WTC11 (cell line): Measurements from ENCODE around the gene SH3D19. TPM values are rescaled to one million over a fixed set of nuclear protein-coding genes. Genes with fewer than 3 reads are reported as not detected.

ENCODE experiments used
- ATAC-seq: fragments of 200-7000 bp; cut with Tn5 transposase; 2 replicates; pipeline ENCODE4 v1.10.0; 2021; ENCODE audit warnings: mild to moderate bottlenecking, moderate library complexity
- CTCF ChIA-PET: fragments of 300-600 bp; sonication (Branson Sonifier 250); formaldehyde crosslinking; loops from one replicate; lab custom pipeline; 2021; ENCODE audit warnings: antibody characterized with exemption; lab: Charles Lee
- POLR2A ChIA-PET: fragments of 350-600 bp; sonication (Branson Sonifier 250); formaldehyde crosslinking; loops from one replicate; lab custom pipeline; 2021; ENCODE audit warnings: antibody characterized with exemption; lab: Charles Lee
- DNase-seq: peaks from one replicate; pipeline ENCODE4 v3.0.0; 2021; ENCODE audit warnings: low spot score
- H3K27ac Mint-ChIP-seq: 2 replicates; pipeline ENCODE4 v1.8.0; 2021; ENCODE audit warnings: mixed read lengths
- H3K27me3 Mint-ChIP-seq: 2 replicates; pipeline ENCODE4 v1.8.0; 2021; ENCODE audit warnings: low read depth, mild to moderate bottlenecking, moderate library complexity, mixed read lengths
- H3K36me3 Mint-ChIP-seq: 2 replicates; pipeline ENCODE4 v1.8.0; 2021; ENCODE audit warnings: mixed read lengths
- H3K4me1 Mint-ChIP-seq: 2 replicates; pipeline ENCODE4 v1.8.0; 2022; ENCODE audit warnings: mixed read lengths
- H3K4me3 Mint-ChIP-seq: 2 replicates; pipeline ENCODE4 v1.8.0; 2021; ENCODE audit warnings: mild to moderate bottlenecking, moderate library complexity, mixed read lengths
- H3K9me3 Mint-ChIP-seq: 2 replicates; pipeline ENCODE4 v1.8.0; 2021; ENCODE audit warnings: mixed read lengths
- FOXK1 ChIP-seq: sonication (generic); formaldehyde crosslinking; IDR thresholded peaks from 2 replicates; pipeline ENCODE4 v1.8.0; 2022; ENCODE audit warnings: mild to moderate bottlenecking, moderate library complexity, missing genetic modification reagents
- FOXP4 ChIP-seq: sonication (generic); formaldehyde crosslinking; IDR thresholded peaks from 2 replicates; pipeline ENCODE4 v1.8.0; 2022; ENCODE audit warnings: mild to moderate bottlenecking, missing genetic modification reagents
- GABPB1 ChIP-seq: sonication (generic); formaldehyde crosslinking; IDR thresholded peaks from 2 replicates; pipeline ENCODE4 v1.8.1; 2023; ENCODE audit warnings: mild to moderate bottlenecking, missing genetic modification reagents
- IRF1 ChIP-seq: sonication (generic); formaldehyde crosslinking; IDR thresholded peaks from 2 replicates; pipeline ENCODE4 v1.8.0; 2023; ENCODE audit warnings: missing genetic modification reagents
- OVOL2 ChIP-seq: fragments of 250-450 bp; sonication (Bioruptor Pico); IDR thresholded peaks from 2 replicates; pipeline ENCODE4 v1.9.0; 2021; ENCODE audit warnings: mild to moderate bottlenecking, borderline replicate concordance
- PREB ChIP-seq: sonication (generic); formaldehyde crosslinking; IDR thresholded peaks from 2 replicates; pipeline ENCODE4 v1.8.1; 2022; ENCODE audit warnings: mild to moderate bottlenecking, missing genetic modification reagents, moderate library complexity, borderline replicate concordance
- ZNF138 ChIP-seq: sonication (generic); formaldehyde crosslinking; conservative IDR thresholded peaks from 2 replicates; pipeline ENCODE4 v1.8.1; 2022; ENCODE audit warnings: mild to moderate bottlenecking, moderate library complexity, missing genetic modification reagents
- ZNF219 ChIP-seq: sonication (generic); formaldehyde crosslinking; IDR thresholded peaks from 2 replicates; pipeline ENCODE4 v1.8.0; 2023; ENCODE audit warnings: missing genetic modification reagents, mild to moderate bottlenecking, borderline replicate concordance
- ZNF281 ChIP-seq: sonication (generic); formaldehyde crosslinking; IDR thresholded peaks from 2 replicates; pipeline ENCODE4 v1.8.0; 2023; ENCODE audit warnings: mild to moderate bottlenecking, missing genetic modification reagents
- ZNF671 ChIP-seq: fragments of 250-450 bp; sonication (Bioruptor Pico); IDR thresholded peaks from 2 replicates; pipeline ENCODE4 v1.8.0; 2021; ENCODE audit warnings: mild to moderate bottlenecking
- total RNA-seq: library from RNA; stranded (reverse); gene quantifications from 3 replicates; pipeline ENCODE4 v1.2.3, GENCODE V29; 2021
- TF ChIP-seq, protein P1 (sequence below): fragments of 200-600 bp; IDR thresholded peaks from 2 replicates; pipeline ENCODE4 v1.8.0; 2022; ENCODE audit warnings: antibody characterized with exemption
- TF ChIP-seq, protein P2 (sequence below): sonication (generic); formaldehyde crosslinking; IDR thresholded peaks from 2 replicates; pipeline ENCODE4 v1.8.0; 2022; ENCODE audit warnings: mild to moderate bottlenecking, missing genetic modification reagents
- TF ChIP-seq, protein P3 (sequence below): sonication (generic); formaldehyde crosslinking; IDR thresholded peaks from 2 replicates; pipeline ENCODE4 v1.8.0; 2022; ENCODE audit warnings: missing genetic modification reagents

SH3D19 gene
- total RNA-seq, 1 experiment from 2014 or later, result 41.6 TPM

DNA sequence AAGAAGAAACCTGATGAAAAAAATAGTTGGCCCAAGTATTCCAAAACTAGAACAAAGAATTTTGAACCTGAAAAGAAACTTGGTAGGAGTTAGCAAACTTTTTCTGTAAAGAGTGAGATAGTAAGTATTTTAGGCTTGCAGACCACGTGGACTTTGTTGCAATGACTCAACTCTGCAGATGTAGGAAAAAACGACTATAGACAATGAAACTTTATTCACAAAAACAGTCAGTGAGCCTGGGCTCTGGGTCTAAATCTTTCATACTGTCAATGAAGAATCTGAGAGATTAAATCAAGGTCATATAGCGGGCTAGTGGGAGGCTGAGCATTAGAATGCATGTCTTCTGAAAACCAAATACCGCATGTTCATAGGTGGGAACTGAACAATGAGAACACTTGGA, 23.0 kb downstream of the SH3D19 start (continued):
- TF ChIP-seq IRF1 (CRISPR knock-in tag) (no peak), OVOL2 (no peak)
- TF ChIP-seq, all 79 proteins: peak for 0

DNA sequence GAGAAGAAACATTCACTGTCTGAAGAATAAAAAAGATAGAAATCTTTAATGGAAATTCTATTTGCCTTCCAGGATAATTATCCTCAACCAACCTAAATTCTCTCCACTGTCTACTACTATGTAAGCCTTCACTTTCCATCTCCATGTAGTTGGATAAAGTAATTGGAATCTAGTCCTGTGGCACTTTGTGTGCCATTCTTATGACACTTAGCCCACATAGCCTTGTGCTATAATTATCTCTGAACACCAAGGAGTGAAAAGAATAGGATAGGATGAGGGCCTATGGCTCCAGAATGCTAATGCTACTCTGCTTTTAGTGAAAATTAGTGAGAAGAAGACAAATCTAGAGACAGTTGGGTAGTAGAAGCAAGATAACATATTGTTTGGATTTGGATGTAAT, 28.2 kb downstream of the SH3D19 start:
- peaks cover 28% of the 10 kb centered on the region for H3K4me1 Mint-ChIP-seq
- ATAC-seq, result no peak
- TF ChIP-seq FOXK1 (CRISPR knock-in tag), result no peak
- TF ChIP-seq, protein P1, sequence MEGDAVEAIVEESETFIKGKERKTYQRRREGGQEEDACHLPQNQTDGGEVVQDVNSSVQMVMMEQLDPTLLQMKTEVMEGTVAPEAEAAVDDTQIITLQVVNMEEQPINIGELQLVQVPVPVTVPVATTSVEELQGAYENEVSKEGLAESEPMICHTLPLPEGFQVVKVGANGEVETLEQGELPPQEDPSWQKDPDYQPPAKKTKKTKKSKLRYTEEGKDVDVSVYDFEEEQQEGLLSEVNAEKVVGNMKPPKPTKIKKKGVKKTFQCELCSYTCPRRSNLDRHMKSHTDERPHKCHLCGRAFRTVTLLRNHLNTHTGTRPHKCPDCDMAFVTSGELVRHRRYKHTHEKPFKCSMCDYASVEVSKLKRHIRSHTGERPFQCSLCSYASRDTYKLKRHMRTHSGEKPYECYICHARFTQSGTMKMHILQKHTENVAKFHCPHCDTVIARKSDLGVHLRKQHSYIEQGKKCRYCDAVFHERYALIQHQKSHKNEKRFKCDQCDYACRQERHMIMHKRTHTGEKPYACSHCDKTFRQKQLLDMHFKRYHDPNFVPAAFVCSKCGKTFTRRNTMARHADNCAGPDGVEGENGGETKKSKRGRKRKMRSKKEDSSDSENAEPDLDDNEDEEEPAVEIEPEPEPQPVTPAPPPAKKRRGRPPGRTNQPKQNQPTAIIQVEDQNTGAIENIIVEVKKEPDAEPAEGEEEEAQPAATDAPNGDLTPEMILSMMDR, result no peak
- TF ChIP-seq, protein P2, sequence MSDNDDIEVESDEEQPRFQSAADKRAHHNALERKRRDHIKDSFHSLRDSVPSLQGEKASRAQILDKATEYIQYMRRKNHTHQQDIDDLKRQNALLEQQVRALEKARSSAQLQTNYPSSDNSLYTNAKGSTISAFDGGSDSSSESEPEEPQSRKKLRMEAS (CRISPR knock-in tag), result no peak
- TF ChIP-seq, all 79 proteins: peak for 0
- no peak overlapping the region for H3K4me3 Mint-ChIP-seq
- no peak for DNase-seq
- H3K27me3 Mint-ChIP-seq, result no peaks in the 10 kb centered on the region
- CTCF ChIA-PET, result interaction anchor here (2.5 kb wide), 1 partner anchor 21 kb away, joined by 9 read pairs; the partner anchor contains the start of gene PRSS48
- H3K36me3 Mint-ChIP-seq, result peaks cover 9% of the 10 kb centered on the region
- 0 out of 2 replicates have a peak, but pooled peaks cover 3% of the 10 kb centered on the region for H3K9me3 Mint-ChIP-seq
- POLR2A ChIA-PET, result no interaction called here
- H3K27ac Mint-ChIP-seq, result no peak overlapping the region; the same call in 1 of the 2 replicates

DNA sequence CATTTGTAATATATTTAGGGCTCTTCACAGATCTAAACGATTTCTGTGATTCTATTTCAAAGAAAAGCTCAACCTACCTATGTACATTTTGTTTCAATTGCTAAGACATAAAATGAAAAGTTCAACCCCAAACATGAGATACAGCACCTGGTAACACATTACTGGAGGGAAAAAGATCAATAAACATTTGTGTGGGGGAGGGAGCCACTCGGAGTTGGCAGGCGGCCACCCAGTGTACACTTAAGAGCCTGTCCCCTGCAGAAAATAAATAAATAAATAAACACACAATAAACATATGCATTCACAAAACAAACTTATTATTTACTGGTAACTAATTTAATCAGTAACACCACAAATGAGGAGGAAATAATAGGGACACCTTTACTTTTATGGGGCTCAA, 29.2 kb downstream of the SH3D19 start:
- POLR2A ChIA-PET, result no interaction called here
- TF ChIP-seq ZNF138 (CRISPR knock-in tag) (no peak), GABPB1 (CRISPR knock-in tag) (no peak), PREB (CRISPR knock-in tag) (no peak), ZNF281 (no peak), FOXP4 (CRISPR knock-in tag) (no peak), OVOL2 (no peak), FOXK1 (CRISPR knock-in tag) (no peak), ZNF671 (CRISPR knock-in tag) (no peak), ZNF219 (CRISPR knock-in tag) (no peak)
- TF ChIP-seq, protein P3, sequence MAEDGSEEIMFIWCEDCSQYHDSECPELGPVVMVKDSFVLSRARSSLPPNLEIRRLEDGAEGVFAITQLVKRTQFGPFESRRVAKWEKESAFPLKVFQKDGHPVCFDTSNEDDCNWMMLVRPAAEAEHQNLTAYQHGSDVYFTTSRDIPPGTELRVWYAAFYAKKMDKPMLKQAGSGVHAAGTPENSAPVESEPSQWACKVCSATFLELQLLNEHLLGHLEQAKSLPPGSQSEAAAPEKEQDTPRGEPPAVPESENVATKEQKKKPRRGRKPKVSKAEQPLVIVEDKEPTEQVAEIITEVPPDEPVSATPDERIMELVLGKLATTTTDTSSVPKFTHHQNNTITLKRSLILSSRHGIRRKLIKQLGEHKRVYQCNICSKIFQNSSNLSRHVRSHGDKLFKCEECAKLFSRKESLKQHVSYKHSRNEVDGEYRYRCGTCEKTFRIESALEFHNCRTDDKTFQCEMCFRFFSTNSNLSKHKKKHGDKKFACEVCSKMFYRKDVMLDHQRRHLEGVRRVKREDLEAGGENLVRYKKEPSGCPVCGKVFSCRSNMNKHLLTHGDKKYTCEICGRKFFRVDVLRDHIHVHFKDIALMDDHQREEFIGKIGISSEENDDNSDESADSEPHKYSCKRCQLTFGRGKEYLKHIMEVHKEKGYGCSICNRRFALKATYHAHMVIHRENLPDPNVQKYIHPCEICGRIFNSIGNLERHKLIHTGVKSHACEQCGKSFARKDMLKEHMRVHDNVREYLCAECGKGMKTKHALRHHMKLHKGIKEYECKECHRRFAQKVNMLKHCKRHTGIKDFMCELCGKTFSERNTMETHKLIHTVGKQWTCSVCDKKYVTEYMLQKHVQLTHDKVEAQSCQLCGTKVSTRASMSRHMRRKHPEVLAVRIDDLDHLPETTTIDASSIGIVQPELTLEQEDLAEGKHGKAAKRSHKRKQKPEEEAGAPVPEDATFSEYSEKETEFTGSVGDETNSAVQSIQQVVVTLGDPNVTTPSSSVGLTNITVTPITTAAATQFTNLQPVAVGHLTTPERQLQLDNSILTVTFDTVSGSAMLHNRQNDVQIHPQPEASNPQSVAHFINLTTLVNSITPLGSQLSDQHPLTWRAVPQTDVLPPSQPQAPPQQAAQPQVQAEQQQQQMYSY (CRISPR knock-in tag), result no peak
- no peaks in the 10 kb centered on the region for H3K27me3 Mint-ChIP-seq
- H3K27ac Mint-ChIP-seq, result peak overlapping the region; percentile 75
- ATAC-seq, result no peak
- CTCF ChIA-PET, result interaction anchor here (2.5 kb wide), 1 partner anchor 20 kb away, joined by 9 read pairs; the partner anchor contains the start of gene PRSS48
- H3K9me3 Mint-ChIP-seq, result no peaks in the 10 kb centered on the region
- H3K4me1 Mint-ChIP-seq, result peaks cover 29% of the 10 kb centered on the region
- no peak overlapping the region for H3K4me3 Mint-ChIP-seq
- DNase-seq, result no peak
- peaks cover 6% of the 10 kb centered on the region for H3K36me3 Mint-ChIP-seq
